GM18505 (cell line): ENCODE results near the gene TGM1.

Source experiments
- ATAC-seq: cut with Tn5 transposase; IDR thresholded peaks from one replicate; pipeline ENCODE4 v1.9.1; 2021; ENCODE audit not compliant: unreplicated experiment
- POLR2A ChIP-seq: IDR thresholded peaks from 4 replicates; pipeline ENCODE4 v1.6.1; 2011; ENCODE audit warnings: borderline replicate concordance; ENCODE audit not compliant: insufficient read depth, insufficient read length; ENCODE audit errors: extremely low read depth

The TGM1 gene

GRCh38 chr14:24260780-24261157 lies 2.2 kb downstream of the TGM1 start:
- no peak for ATAC-seq
- no peak for TF ChIP-seq POLR2A

- no peak for TF ChIP-seq POLR2A
- no peak for ATAC-seq
Measured at GRCh38 chr14:24260026-24260779, 2.8 kb downstream of the TGM1 start.

- no peak for ATAC-seq
- no peak for TF ChIP-seq POLR2A
Measured at GRCh38 chr14:24259282-24260025, 3.5 kb downstream of the TGM1 start.

- ATAC-seq = no peak
- TF ChIP-seq POLR2A = no peak
Measured at GRCh38 chr14:24258548-24259265, 4.3 kb downstream of the TGM1 start.

- no peak for TF ChIP-seq POLR2A
- ATAC-seq = no peak
Measured at GRCh38 chr14:24258119-24258518, 4.9 kb downstream of the TGM1 start.

GRCh38 chr14:24256960-24257359 lies 6.0 kb downstream of the TGM1 start:
- ATAC-seq = no peak
- TF ChIP-seq POLR2A = no peak

- ATAC-seq = no peak
Measured at GRCh38 chr14:24255931-24256711, 6.9 kb downstream of the TGM1 start.

GRCh38 chr14:24255438-24255837 lies 7.5 kb downstream of the TGM1 start:
- TF ChIP-seq POLR2A = no peak

More at GRCh38 chr14:24255931-24256711, 6.9 kb downstream of the TGM1 start:
- TF ChIP-seq POLR2A = no peak

GRCh38 chr14:24254630-24255392 lies 8.2 kb downstream of the TGM1 start:
- no peak for TF ChIP-seq POLR2A
- ATAC-seq = no peak

More at GRCh38 chr14:24255438-24255837, 7.5 kb downstream of the TGM1 start:
- ATAC-seq = no peak

- no peak for ATAC-seq
- TF ChIP-seq POLR2A = no peak
Measured at GRCh38 chr14:24253936-24254335, 9.0 kb downstream of the TGM1 start.

- no peak for TF ChIP-seq POLR2A
- ATAC-seq = no peak
Measured at GRCh38 chr14:24252289-24253124, 10.5 kb downstream of the TGM1 start.
